Islet of Langerhans (tissue), 1 donor: ENCODE results near the gene OR51F1.
"Not testable (repeated sequence)": the region's sequence is repeated elsewhere in the genome, so short reads cannot be mapped to it uniquely, and the experiment has no call there.

Experiments used
- FAIRE-seq: peaks from one replicate; lab custom pipeline; 2011; peaks lifted over from hg19 to GRCh38; lab: Jason Lieb, UNC

The OR51F1 gene, protein sequence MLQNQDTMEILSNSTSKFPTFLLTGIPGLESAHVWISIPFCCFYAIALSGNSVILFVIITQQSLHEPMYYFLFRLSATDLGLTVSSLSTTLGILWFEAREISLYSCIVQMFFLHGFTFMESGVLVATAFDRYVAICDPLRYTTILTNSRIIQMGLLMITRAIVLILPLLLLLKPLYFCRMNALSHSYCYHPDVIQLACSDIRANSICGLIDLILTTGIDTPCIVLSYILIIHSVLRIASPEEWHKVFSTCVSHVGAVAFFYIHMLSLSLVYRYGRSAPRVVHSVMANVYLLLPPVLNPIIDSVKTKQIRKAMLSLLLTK

DNA sequence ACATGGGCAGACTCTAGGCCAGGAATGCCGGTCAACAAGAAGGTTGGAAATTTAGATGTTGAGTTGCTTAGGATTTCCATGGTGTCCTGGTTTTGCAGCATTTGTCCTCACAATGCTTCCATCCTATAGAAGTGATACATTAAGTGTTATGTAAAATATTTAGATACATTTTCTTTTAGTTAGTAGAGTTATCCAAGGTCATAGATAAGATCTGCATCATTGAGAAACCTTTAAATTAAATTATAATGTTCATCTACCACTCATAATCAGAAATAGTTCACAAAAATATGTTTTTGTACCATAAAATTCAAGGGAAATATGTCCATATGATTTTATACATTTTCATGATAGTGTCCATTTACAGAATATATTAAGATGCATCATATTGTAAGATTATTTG lies at the start of gene OR51F1:
TSS of gene OR51F1 (minus strand) at position 101 of the 400 bp plus-strand sequence. CDS start at position 101, 0 bp downstream.
- FAIRE-seq: no peak

DNA sequence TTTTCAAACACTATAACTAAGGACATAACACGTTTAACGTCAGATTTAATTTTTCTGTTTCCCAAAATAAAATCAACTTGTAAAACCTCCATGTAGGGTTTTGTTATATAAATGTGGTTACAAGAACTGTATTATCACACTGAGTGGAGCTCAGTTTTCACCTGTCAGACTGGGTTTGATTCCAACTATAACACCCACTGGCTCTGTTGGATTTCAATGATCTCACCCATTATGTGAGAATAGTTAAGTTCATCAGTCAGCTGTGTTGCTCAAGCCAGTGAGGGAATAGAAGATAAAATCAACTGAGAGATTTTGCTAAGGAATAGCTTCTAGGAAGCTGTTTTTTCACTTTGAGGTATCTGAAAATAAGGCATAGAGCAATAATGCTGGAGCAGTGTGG lies 39.5 kb upstream of the OR51F1 start:
- FAIRE-seq: no peak

DNA sequence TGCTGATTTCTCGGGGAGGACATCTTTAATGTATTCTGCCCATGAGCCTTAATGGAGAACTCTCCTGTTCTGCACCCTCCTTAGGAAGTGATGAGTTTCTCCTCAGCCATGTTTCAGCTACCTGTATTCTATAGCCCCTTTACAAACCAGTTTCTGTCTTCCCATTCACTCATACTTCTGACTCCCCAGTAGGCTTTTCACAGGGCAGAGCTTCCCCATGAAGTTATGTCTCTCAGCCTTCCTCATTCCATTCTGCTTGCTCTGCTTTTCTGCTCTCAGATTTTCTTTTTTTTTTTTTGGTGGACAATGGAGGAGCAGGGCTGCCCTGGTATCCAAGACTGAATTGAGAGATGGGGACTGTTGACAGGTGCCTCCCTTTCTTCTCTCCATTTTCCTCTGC lies 38.7 kb upstream of the OR51F1 start:
- no peak for FAIRE-seq

DNA sequence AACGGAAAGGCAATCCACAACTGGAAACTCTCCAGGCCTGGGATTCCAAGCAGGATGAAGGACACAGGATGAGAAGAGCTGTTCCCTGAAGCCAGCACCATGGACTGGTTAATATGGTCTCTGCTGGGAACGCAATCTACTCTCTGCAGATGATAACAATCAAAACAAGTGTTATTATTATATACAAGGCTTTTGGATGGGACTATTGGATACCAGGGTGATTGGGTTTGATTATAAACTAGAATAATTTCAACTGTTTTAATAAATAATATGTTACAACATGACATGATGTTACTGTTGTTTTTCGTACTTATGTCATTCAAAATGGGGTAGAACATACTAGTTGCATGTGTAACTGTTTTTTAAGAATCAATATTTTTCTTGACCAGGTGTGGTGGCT lies 34.5 kb upstream of the OR51F1 start, which contains the start of gene OR52R1:
TSS of gene OR52R1 (minus strand) at position 101 of the 400 bp plus-strand sequence. CDS start at position 101, 0 bp downstream.
- no peak for FAIRE-seq

DNA sequence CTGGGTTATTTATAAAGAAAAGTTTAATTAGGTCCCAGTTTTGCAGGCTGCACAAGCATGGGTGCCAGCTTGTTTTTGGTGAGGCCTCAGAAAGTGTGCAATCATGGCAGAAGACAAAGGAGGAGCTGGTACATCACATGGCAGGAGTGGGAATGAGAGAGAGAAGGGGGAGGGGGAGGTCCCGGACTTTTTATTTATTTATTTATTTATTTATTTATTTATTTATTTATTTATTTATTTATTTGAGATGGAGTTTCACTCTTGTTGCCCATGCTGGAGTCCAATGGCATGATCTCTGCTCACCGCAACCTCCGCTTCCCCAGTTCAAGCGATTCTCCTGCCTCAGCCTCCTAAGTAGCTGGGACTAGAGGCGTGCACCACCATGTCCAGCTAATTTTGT lies 31.6 kb upstream of the OR51F1 start:
- not testable (repeated sequence) for FAIRE-seq

DNA sequence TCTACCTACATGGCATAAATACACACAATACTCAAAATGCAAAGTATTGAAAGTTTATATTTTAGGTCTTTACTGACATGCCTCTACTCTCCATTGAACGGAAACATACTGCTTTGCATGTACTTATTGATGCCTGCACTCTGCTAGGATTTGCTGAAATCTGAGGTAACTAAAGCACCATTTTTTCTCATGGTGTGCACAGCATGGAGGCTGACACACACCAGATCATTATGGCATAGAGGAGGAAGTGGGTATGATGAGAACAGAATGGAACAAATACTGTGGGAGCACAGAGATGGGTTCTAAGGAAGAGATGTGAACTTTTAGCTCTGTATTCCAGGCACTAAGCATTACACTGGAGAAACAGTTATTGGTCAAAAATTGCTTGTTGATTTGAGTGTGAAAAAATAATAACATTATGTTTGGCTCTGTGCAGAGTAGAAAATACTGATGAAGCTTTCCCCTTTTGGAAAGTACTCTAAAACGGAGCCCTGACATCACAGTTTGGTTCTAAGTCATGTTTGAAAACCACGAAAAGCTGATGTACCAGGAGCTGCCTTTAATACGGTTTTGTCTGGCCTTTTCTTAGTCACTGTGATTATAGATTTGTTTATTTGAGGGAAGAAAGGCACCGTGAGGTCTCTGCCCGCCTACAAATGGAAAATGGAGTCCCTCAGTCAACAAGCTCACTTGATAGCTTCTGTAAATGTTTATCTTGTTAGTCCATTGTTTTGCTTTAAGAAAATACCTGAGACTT lies 28.9 kb upstream of the OR51F1 start:
- no peak for FAIRE-seq

DNA sequence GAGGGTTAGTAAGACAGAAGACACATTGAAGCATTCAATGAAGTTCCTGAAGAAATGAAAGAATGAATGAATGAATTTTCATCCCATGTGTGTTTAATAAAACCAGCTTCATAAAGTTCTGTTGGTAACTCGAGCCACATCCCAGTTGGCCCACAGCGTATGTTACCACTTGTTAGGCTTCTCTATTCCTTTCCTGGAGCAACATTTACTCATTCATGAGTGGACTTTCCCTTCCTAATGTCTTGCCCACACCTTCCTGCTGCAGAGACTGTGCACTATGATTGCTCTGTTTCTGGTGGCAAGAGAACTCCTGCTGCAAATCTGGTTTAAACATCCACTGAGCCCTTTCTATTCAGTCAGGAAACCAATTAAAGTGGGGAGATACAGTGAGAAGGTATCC lies 27.5 kb upstream of the OR51F1 start:
- no peak for FAIRE-seq

DNA sequence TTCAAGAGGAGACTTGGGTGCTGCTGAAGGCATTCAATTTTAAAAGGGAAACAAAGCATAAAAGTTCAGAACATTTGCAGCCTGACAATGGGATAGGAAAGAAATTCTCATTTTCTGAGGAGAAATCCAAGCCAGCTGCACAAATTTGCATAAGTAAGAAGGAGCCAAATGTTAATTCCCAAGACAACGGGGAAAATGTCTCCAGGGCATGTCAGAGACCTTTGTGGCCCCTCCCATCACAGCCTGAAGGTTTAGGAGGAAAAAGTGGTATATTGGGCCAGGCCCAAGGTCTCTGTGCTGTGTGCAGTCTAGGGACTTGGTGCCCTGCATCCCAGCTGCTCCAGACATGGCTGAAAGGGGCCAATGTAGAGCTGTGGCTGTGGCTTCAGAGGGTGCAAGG lies 12.7 kb upstream of the OR51F1 start:
- FAIRE-seq: no peak

DNA sequence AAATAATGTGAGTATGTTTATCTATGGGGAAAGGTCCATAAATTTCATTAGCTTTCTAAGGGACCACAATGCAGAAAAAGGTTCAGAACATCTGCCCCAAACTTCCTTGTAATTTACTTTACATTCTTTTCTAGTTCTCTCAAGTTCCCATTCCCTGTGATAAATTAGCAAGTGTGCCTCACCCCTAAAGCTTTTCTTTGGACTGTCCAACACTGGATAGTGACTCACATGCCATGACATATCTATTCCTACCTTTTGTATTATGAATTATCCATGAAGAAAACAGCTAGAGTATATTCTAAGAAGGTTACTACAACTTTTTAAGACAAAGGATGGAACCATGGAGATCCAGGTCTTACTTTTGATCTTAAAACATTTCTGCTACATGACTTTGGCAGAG lies 1.6 kb downstream of the OR51F1 start:
- no peak for FAIRE-seq

DNA sequence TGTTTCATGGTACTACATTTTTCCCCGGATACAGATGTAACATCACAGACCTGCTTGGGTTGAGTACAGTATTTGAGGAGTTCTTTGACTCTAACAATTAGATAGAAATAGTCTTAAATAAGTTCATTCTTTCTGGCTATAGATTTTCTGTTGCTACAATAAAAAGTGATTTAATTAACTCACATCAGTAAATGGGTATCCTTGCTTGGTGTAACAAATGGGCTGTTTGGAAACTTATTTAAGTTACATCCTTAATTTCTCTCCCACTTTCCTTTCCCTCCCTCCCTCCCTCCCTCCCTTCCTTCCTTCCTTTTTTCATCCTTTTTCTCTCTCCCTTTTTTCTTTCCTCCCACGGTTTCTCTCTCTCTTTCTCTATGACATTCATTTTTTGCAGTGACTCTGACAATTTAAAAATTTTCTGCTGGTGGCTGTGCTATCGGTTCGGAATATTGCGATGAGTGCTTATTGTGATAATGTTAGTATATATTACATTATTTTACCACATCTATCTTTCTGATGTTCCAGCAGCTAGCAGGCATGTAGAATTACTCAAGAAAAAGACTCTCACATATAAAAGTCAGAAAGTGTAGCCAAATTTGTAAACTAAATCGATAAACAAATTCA lies 3.2 kb downstream of the OR51F1 start:
- FAIRE-seq: no peak

DNA sequence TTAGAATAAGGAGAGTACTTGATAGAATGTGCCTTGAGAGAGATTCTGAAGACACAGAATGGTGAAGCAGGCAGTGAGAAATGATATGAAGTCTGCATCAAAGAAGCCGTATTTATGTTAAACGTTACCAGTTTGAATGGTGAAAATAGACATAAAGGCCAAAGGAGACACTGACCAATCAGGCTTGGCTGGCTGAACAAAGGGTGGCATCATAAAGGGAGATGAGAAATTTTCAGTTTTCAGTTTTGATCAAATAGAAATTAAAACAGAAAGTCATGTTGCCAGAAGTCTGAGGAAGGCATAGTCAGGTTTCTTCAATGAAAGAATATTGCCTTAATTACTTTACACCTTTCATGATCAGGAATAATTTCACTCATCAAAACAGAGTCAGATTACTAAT lies 6.6 kb downstream of the OR51F1 start:
- no peak for FAIRE-seq

DNA sequence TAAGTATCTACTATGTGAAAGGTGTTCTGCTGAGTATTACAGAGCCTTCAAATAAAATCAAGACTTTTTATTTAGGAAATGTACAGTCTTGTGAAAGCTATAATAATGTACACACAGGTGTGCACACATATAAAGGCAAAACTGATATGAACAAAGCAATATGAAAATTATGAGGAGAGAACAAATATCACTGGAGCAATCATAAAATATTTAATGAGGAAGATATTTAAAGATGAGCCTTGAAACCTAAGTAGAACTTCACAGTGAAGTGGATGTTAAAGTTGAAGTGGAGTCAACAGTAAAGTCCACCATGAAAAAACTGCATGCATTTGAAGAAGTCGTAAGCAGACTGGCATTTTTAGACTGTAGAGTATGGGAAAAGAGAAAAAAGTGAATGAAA lies 18.5 kb downstream of the OR51F1 start:
- no peak for FAIRE-seq

DNA sequence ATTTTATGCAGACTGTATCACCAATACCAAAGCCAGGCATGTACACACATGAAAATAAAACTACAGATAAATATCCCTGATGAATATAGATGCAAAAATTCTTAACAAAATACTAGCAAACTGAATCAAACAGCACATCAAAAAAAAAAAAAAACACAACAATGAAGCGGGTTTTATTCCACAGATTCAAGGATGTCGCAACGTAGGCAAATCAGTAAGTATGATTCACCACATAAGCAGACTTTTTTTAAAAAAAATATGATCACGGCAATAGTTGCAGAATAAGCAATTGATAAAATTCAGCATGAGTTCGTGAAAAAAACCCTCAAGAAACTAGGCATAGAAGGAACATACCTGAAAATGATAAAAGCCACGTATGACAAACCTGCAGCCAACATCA lies 21.3 kb downstream of the OR51F1 start:
- FAIRE-seq: no peak

DNA sequence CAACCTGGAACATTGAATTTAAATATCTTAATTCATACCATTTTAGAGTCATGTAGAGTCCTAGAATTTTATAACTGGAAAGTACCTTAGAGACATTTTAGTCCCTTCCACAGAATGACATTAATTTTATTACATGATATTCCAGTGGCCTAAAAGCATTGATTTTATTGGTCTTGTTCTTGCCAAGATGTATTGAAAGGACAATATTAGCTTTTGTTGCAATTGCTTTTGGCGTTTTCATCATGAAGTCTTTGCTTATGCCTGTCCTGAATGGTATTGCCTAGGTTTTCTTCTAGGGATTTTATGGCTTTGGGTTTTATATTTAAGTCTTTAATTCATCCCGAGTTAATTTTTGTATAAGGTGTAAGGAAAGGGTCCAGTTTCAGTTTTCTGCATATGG lies 29.0 kb downstream of the OR51F1 start:
- no peak for FAIRE-seq

DNA sequence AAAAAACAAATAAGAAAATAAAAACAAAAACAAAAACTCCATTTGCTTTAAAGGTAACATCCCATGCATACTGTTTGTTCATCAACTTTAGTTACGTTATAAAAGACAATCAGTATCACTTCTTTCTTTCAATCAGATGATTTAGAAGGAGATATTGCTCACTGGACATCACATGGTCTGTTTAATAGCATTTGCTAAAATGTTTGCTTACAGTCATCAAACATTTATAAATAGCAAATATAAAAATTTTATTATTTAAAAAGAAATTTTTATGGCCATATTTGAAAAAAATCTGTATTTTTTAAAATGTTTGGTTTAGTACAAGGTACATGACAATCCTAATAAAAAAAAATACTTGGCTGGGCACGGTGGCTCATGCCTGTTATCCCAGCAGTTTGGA lies 42.6 kb downstream of the OR51F1 start:
- no peak for FAIRE-seq

DNA sequence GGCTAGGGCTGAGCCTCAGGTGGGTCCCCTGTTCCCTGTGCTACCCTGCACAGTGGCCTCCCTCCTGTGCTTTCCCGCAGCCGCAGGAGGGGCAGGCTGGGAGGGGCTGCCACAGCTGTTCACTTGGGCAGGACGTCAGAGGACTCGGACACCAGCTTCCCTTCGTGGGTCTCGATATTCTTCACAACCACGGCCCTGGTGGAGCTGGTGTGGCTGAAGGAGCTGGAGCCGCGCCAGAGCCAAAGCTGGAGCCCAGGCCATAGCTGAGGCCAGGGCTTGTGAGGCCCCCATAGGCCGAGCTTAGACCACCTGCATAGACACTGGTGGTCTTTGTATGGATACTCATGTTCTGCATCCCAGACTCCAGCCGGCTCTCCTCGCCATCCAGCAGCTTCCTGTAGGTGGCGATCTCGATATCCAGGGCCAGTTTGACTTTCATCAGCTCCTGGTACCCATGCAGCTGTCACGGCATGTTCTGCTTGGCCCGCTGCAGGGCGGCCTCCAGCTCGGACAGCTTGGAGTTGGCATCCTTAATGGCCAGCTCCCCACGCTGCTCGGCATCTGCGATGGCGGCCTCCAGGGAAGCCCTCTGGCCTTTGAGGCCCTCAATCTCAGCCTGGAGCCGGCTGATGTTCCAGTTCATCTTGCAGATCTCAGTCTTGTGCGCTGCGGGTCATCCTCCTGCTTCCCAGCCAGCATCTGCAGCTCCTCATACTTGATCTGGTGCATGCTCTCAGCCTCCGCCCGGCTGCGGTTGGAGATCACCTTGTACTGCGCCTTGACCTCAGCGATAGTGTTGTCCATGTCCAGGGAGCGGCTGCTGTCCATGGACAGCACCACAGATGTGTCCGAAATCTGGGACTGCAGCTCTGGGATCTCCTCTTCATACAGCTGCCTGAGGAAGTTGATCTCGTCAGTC lies 46.9 kb downstream of the OR51F1 start:
- FAIRE-seq: not testable (repeated sequence)
